GM12873 (cell line): Measurements from ENCODE around the gene RFTN1.

Experiments used
- CTCF ChIP-seq: IDR thresholded peaks from 2 replicates; pipeline ENCODE4 v1.5.1; 2012; ENCODE audit warnings: low read depth, mild to moderate bottlenecking, moderate library complexity, low read length, control low read depth; ENCODE audit not compliant: insufficient read depth; ENCODE audit errors: missing control alignments

RFTN1 gene

GRCh38 chr3:16538507-16538906 is 25.0 kb upstream of the RFTN1 start:
- TF ChIP-seq CTCF: no peak

- TF ChIP-seq CTCF: no peak
These were observed 23.5 kb upstream of the RFTN1 start for GRCh38 chr3:16536996-16537395.

DNA sequence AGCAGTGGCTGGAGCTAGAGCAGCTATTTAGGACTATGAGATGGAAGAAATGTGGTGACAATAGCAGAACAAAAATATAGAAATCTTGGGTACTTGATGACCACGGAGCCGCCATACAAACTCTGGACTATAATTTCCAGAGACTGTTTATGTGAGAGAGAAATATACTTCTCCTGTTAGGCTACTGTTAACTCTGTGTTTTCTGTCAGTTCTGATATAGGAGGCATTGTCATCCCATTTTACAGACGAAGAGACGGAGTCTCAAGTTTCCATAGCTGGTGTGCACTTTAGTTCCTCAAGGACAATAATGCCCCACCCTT is 22.8 kb upstream of the RFTN1 start:
- no peak for TF ChIP-seq CTCF

DNA sequence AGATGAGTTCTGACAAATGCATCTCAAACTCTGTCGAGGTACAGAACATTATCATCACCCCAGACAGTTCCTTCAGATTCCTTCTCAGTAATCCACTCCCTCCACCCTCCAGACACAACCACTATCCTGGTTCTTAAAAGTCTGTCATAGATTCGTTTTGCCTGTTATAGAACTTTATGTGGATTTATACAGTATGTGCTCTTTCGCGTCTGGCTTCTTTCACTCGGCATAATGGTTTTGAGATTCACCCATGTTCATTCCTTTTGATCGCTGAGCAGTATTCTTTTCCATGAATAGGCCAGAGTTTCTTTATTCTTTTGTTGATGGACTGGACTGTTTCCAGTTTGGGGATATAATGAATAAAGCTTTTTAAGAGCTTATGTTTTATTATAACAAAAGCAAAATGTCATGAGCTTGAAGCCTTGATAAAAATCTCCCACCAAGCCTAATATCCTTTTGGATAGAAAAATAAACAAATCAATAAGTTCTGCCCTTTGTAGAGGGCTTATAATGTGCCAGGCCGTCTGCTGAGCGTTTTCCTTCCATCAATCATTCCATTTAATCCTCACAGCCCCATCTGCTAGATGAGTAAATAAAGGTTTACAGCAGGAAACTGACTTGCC is 21.3 kb upstream of the RFTN1 start:
- TF ChIP-seq CTCF: no peak

DNA sequence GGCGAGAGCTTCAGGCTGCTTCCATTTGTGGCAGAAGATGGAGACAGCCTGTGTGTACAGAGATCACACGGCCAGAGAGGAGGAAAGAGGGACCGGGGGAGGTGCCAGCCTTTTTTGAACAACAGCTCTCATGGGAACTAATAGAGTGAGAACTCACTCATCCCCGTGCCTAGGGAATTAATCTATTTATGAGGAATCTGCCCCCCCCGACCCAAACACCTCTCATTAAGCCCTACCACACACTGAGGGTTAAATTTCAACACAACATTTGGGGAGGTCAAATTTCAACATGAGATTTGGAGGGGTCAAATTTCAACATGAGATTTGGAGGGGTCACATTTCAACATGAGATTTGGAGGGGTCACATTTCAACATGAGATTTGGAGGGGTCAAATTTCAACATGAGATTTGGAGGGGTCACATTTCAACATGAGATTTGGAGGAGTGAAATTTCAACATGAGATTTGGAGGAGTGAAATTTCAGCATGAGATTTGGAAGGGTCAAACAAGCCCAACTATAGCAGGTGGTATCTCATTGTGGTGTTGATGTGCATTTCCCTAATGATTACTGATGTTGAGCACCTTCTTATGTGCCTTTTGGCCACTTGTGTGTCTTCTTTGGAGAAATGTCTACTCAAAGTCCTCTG is 20.6 kb upstream of the RFTN1 start:
- TF ChIP-seq CTCF: no peak

DNA sequence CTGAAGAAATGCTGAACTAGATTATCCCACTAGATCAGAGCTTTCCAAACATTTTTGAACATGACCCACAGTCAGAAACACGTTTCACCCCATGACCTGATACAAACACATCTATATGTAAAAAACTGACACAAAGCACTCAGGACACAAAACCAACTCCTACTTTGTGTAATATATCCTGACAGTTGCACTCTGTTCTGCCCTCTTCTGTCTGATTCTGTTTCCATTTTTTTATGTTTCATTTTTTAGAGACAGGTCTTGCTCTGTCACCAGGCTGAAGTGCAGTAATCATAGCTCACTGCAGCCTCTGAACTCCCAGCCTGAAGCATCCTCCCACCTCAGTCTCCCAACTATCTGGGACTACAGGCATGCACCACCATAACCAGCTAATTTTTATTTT is 15.8 kb upstream of the RFTN1 start:
- TF ChIP-seq CTCF: no peak

GRCh38 chr3:16528581-16528993 is 15.1 kb upstream of the RFTN1 start:
- no peak for TF ChIP-seq CTCF

GRCh38 chr3:16528106-16528505 is 14.6 kb upstream of the RFTN1 start:
- no peak for TF ChIP-seq CTCF
